Stimulated activated CD4-positive, alpha-beta T cell treated with anti-CD3 and anti-CD28 coated beads, Interleukin-15, amount 100 ng/mL, for 24 hours (primary cell): ENCODE results near the gene ZNF354C.

Experiments
- DNase-seq: peaks from one replicate; pipeline ENCODE4 v3.0.0-alpha.2; 2020

ZNF354C gene

DNA sequence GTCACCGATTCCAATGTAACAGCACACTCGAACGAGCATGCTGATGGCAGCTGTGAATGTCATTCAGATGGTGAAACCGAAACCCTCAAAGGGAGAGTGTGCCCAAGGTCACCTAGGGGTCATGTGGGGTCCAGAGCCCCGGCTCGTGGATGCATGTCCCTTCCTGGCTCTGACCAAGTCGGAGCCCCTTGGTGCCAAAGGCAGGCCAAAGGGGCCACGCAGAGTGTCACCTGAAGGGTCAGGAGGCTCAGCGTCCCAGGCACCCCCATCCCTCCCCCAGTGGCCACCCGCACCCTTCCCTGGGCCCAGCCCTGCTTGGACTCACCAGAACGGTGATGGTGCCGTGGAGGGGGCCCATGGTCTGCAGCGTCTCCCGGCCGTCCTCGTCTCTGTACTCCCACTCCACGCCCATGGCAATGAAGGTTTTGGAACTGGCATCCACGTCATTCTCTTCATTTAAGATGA is 69.5 kb downstream of the ZNF354C start:
- DNase-seq = no peak

- no peak for DNase-seq
Measured at GRCh38 chr5:179130101-179130681, 70.0 kb downstream of the ZNF354C start.

- no peak for DNase-seq
Measured at GRCh38 chr5:179131321-179131835, 71.2 kb downstream of the ZNF354C start.

DNA sequence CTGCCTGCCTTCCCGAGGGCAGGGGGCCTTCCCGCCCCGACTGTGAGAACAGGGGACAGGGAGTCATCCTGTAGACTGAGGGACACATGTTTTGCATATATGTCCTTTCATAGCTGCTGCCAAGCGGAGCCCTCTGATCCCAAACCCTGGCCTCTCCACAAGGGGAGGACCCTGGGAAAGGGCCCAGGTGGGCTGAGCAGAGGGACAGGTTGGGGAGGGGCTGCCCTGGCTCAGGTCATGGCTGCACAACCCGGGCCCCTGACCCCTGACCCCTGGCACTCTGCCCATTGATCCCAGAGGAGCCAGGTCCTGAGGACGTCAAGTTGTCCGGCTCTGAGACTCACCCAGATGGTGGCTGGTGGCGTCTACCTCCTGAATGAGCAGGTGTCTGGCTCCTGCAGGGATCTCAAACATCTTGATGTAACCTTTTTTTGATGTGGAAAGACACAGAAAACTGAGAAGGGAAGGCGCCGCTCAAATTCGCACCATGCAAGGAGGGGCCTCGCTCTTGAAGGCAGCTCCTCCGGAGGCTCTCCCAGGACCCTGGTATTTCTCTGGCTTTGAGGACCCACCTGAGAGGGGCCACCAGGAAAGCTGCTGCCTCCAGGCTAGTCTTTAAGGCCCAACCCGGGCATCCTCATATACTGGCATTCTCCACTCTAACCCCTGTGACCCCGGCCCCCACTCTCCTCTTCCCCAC is 71.9 kb downstream of the ZNF354C start:
- no peak for DNase-seq

DNA sequence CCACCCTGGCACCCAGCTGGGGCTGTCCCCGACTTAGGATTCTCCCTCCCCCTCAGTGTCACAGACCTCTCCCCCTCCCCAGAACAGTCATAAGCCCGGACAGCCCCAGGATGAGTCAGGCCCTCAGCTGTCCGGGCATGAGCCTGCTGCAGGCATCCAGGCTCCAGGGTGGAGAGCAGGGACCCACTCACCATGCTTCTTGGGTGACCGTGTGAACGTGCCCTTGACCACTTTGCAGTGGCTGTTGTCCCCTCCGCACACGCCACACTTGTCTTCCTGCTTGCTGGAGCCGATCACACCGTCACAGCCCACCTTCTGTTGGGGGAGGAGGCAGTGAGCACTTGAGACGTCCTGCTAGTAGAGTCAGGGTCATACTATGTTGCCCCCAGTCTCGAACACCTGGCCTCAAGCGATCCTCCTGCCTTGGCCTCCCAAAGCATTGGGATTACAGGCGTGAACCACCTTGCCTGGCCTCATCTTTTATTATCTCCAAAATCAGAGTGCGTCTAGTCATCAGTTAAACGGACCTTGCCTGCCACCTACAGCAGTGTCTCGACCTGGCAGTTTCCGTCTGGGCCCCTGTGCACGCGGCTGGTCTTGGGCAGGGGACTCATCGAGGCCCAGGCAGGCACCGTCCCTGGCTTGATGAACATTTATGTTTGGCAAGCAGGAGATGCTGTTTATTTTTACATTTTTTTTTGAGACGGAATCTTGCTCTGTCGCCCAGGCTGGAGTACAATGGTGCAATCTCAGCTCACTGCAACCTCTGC is 72.6 kb downstream of the ZNF354C start:
- no peak for DNase-seq
